Panc1 (cell line): Measurements from ENCODE around the gene FCN2. TPM values are rescaled to one million over a fixed set of nuclear protein-coding genes. Genes with fewer than 3 reads are reported as not detected.

ENCODE experiments used
- ATAC-seq: fragments of 200-7000 bp; cut with Tn5 transposase; 2 replicates; pipeline ENCODE4 v1.9.1; 2020; ENCODE audit warnings: mild to moderate bottlenecking, moderate library complexity
- BruUV-seq: library from RNA; stranded (reverse); fragments of 400-500 nt; replicated peaks from 2 replicates; lab custom pipeline; 2021; lab: Mats Ljungman, UMichigan
- CTCF ChIA-PET: fragments of 300-600 bp; sonication (Branson Sonifier 250); formaldehyde crosslinking; loops from one replicate; lab custom pipeline; 2022; ENCODE audit warnings: antibody characterized with exemption; lab: Charles Lee
- POLR2A ChIA-PET: fragments of 300-600 bp; sonication (Branson Sonifier 250); formaldehyde crosslinking; loops from one replicate; lab custom pipeline; 2022; ENCODE audit warnings: antibody characterized with exemption; lab: Charles Lee
- DNase-seq: peaks from one replicate; pipeline ENCODE4 v3.0.0-alpha.2; 2010; ENCODE audit warnings: low read depth, low spot score
- H3K27ac ChIP-seq: 2 replicates; pipeline ENCODE4 v1.5.1; 2011; ENCODE audit warnings: mild to moderate bottlenecking, low read length, inconsistent platforms
- H3K27me3 ChIP-seq: fragments of 200-500 bp; sonication (Bioruptor generic); 2 replicates; pipeline ENCODE4 v1.6.0; 2014; ENCODE audit warnings: low read length, inconsistent platforms; ENCODE audit not compliant: control insufficient read depth, insufficient read depth
- H3K36me3 ChIP-seq: fragments of 200-500 bp; sonication (Bioruptor generic); 2 replicates; pipeline ENCODE4 v1.5.1; 2014; ENCODE audit warnings: inconsistent platforms, mild to moderate bottlenecking, low read length, moderate library complexity; ENCODE audit not compliant: control insufficient read depth, insufficient read depth
- H3K4me1 ChIP-seq: 2 replicates; pipeline ENCODE4 v1.5.1; 2011; ENCODE audit warnings: inconsistent platforms, mild to moderate bottlenecking, low read length, moderate library complexity; ENCODE audit not compliant: control insufficient read depth, insufficient read depth
- H3K4me3 ChIP-seq, 2 experiments: 2 replicates each; pipeline ENCODE4 v1.5.1; 2011 to 2012; ENCODE audit warnings: low read depth in 2 of 2, low read length in 2 of 2, mild to moderate bottlenecking in 2 of 2, inconsistent platforms in 1 of 2, moderate library complexity in 1 of 2
- H3K9me3 ChIP-seq: fragments of 200-500 bp; sonication (Bioruptor generic); 2 replicates; pipeline ENCODE4 v1.5.1; 2014; ENCODE audit warnings: low read depth, mild to moderate bottlenecking, inconsistent platforms, low read length, moderate library complexity; ENCODE audit not compliant: control insufficient read depth, insufficient read depth
- POLR2AphosphoS5 ChIP-seq: IDR thresholded peaks from 2 replicates; pipeline ENCODE4 v1.6.1; 2012; ENCODE audit warnings: mild to moderate bottlenecking, low read depth, low read length, moderate library complexity
- SIN3A ChIP-seq: IDR thresholded peaks from 2 replicates; pipeline ENCODE4 v1.6.1; 2012; ENCODE audit warnings: low read depth, mild to moderate bottlenecking, low read length, moderate library complexity, borderline replicate concordance; ENCODE audit not compliant: insufficient read depth
- TCF7L2 ChIP-seq: IDR thresholded peaks from 2 replicates; pipeline ENCODE4 v1.6.1; 2011; ENCODE audit warnings: mild to moderate bottlenecking, low read depth, low read length, inconsistent platforms
- in situ Hi-C: cut with HindIII; loops from 2 replicates; pipeline ENCODE4 v1.10.0; 2016; ENCODE audit warnings: low sequenced_read_pairs, low pct_unique_long_range_greater_than_20kb
- intact Hi-C: fragments of 100-400 bp; cut with micrococcal nuclease; formaldehyde crosslinking; loops from one replicate; pipeline ENCODE4 v1.10.0; 2022; ENCODE audit not compliant: unreplicated experiment
- microRNA-seq: library from miRNA; unstranded; fragments of <30 nt; microRNA quantifications from one replicate; pipeline ENCODE4 v1.1.0, GENCODE V29; 2020; ENCODE audit not compliant: unreplicated experiment
- total RNA-seq: library from RNA; stranded (reverse); gene quantifications from one replicate; pipeline ENCODE4 v1.2.1, GENCODE V29; 2021; ENCODE audit not compliant: unreplicated experiment
- TF ChIP-seq, protein P1 (sequence below): fragments of 450-650 bp; IDR thresholded peaks from 2 replicates; pipeline ENCODE4 v1.5.1; 2017; ENCODE audit warnings: mild to moderate bottlenecking
- TF ChIP-seq, protein P2 (sequence below), 2 experiments: IDR thresholded peaks; 2 replicates each; pipeline ENCODE4 v1.6.1; 2011 to 2012; ENCODE audit warnings: low read depth in 2 of 2, control low read depth in 1 of 2, low read length in 1 of 2, mild to moderate bottlenecking in 1 of 2, moderate library complexity in 1 of 2; ENCODE audit not compliant: insufficient read depth in 1 of 2

FCN2 gene
- total RNA-seq, 1 experiment from 2014 or later: not detected

DNA sequence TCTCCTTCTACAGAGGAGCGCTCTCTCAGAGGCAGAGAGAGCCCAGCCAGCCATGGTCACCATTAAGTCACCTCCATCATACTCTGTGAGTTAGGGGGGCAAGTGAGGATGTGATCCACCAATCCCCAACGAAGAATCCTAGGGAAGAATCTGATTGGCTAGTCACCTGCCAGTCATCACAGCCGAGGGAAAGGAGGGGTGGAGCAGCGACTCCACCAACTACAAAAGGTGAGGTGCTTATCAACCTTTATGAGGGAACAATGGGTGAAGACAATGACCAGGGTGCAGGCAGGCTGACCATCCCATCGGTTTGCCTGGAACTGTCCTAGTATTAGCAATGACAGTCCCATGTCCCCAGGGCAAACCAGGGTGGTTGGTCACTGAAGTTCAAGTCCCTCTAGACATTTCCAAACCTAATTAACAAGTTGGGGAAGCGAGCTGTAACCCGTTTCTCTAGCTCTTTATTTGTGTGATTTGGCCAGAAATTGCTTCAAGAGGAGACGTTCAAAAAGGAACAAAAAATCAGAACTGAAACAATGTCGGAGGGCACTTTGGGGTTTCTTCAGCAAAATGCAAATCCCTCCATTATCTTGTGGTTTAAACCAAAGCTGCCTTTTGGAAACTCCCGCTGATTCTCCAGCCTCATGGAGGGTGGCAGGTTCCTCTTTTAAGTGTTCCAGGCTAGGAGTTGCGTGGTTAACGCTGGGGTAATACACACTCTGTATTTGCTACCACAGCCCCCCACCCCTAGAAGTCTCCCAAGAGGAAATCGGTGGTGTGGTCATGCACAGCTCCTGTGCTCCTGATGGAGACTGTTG is 55.9 kb downstream of the FCN2 start:
- in situ Hi-C loops: no loop called here
- peaks cover 3% of the 10 kb centered on the region; the same call in 1 of the 2 replicates for H3K27me3 ChIP-seq

More for the DNA sequence above, 55.9 kb downstream of the FCN2 start:
- Histone ChIP-seq H3K27ac (no peak overlapping the region), H3K36me3 (no peaks in the 10 kb centered on the region), H3K4me3 (no peak overlapping the region), H3K9me3 (no peaks in the 10 kb centered on the region), H3K4me1 (no peaks in the 10 kb centered on the region)
- ATAC-seq (no peak), DNase-seq (no peak)
- CTCF ChIA-PET: no interaction called here
- BruUV-seq: no TSS peak
- POLR2A ChIA-PET: no interaction called here
- TF ChIP-seq TCF7L2 (no peak), SIN3A (no peak), POLR2AphosphoS5 (no peak)
- TF ChIP-seq, protein P1, sequence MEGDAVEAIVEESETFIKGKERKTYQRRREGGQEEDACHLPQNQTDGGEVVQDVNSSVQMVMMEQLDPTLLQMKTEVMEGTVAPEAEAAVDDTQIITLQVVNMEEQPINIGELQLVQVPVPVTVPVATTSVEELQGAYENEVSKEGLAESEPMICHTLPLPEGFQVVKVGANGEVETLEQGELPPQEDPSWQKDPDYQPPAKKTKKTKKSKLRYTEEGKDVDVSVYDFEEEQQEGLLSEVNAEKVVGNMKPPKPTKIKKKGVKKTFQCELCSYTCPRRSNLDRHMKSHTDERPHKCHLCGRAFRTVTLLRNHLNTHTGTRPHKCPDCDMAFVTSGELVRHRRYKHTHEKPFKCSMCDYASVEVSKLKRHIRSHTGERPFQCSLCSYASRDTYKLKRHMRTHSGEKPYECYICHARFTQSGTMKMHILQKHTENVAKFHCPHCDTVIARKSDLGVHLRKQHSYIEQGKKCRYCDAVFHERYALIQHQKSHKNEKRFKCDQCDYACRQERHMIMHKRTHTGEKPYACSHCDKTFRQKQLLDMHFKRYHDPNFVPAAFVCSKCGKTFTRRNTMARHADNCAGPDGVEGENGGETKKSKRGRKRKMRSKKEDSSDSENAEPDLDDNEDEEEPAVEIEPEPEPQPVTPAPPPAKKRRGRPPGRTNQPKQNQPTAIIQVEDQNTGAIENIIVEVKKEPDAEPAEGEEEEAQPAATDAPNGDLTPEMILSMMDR: no peak
- TF ChIP-seq, protein P2, sequence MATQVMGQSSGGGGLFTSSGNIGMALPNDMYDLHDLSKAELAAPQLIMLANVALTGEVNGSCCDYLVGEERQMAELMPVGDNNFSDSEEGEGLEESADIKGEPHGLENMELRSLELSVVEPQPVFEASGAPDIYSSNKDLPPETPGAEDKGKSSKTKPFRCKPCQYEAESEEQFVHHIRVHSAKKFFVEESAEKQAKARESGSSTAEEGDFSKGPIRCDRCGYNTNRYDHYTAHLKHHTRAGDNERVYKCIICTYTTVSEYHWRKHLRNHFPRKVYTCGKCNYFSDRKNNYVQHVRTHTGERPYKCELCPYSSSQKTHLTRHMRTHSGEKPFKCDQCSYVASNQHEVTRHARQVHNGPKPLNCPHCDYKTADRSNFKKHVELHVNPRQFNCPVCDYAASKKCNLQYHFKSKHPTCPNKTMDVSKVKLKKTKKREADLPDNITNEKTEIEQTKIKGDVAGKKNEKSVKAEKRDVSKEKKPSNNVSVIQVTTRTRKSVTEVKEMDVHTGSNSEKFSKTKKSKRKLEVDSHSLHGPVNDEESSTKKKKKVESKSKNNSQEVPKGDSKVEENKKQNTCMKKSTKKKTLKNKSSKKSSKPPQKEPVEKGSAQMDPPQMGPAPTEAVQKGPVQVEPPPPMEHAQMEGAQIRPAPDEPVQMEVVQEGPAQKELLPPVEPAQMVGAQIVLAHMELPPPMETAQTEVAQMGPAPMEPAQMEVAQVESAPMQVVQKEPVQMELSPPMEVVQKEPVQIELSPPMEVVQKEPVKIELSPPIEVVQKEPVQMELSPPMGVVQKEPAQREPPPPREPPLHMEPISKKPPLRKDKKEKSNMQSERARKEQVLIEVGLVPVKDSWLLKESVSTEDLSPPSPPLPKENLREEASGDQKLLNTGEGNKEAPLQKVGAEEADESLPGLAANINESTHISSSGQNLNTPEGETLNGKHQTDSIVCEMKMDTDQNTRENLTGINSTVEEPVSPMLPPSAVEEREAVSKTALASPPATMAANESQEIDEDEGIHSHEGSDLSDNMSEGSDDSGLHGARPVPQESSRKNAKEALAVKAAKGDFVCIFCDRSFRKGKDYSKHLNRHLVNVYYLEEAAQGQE (IDR thresholded peaks at IDR 0.05; ENCODE audit: insufficient read depth in 1 of 2, low read depth in 2 of 2, low read length in 1 of 2): no peak
- intact Hi-C loops: no loop called here

Small RNA genes lying within 50 kb of the gene (microRNA-seq; reads per million reads assigned to microRNA genes)
- gene MIR3689A: not detected
- not detected for gene MIR3689B
- not detected for gene MIR3689C
- not detected for gene MIR3689D1
- gene MIR3689D2: not detected
- not detected for gene MIR3689E
- gene MIR3689F: not detected

Other genes starting within 250 kb of the FCN2 start
- gene COL5A1, start 239.0 kb upstream of the FCN2 start, total RNA-seq: 5.7 TPM
- gene FCN1, start 37.1 kb downstream of the FCN2 start, total RNA-seq: not detected
- 0.39 TPM for gene OLFM1, start 206.9 kb downstream of the FCN2 start, total RNA-seq